ENCODE data around the gene EXOG.

Gene EXOG, protein sequence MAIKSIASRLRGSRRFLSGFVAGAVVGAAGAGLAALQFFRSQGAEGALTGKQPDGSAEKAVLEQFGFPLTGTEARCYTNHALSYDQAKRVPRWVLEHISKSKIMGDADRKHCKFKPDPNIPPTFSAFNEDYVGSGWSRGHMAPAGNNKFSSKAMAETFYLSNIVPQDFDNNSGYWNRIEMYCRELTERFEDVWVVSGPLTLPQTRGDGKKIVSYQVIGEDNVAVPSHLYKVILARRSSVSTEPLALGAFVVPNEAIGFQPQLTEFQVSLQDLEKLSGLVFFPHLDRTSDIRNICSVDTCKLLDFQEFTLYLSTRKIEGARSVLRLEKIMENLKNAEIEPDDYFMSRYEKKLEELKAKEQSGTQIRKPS

DNA sequence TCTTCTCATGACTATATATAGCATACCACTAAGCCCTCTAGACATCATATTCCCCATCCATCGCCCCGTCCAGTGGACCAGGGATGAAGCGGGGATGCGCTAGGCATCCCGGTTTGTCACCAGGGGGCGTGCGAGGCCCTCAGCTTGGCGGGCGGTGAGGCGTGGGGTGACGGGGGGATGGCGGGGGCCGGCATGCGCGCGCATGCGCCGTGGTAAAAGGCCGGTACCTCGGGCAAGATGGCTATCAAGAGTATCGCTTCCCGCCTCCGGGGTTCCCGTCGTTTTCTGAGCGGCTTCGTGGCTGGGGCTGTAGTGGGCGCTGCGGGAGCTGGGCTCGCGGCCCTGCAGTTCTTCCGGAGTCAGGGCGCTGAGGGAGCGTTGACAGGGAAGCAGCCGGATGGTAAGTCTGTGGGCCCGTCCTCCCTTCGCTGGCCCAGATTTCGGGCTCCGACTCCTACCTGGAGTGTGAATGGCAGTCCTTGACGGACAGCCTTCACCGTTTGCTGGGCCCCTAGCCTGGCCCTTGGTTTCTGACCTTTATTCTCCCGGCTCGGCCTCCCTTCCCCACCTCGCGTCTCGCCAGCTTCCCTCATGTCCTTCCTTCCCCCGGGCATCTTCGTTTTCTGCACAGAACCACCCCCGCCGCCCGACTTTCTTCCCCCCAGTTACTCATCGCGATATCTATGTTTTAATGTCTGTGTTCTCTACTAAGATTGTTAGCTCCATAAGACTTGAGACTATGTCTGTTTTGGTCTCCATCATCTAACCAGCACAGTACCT is at the start of gene EXOG:
Gene EXOG (plus strand): TSS at position 210 of the 780 bp plus-strand sequence. CDS start 28 bp downstream, at position 238.
- peak; percentile 99 for DNase-seq (ENCODE audit: low spot score)

DNA sequence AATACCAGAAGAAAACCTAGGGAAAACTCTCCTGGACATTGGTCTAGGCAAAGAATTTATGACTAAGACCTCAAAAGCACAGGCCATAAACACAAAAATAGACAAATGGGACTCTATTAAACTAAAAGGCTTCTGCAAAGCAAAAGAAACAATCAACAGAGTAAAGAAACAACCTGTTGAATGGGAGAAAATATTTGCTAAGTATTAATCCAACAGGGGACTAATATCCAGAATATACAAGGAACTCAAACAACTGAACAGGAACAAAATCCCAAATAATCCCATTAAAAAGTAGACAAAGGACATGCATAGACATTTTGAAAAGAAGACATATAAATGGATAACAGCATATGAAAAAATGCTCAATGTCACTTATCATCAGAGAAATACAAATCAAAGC is 49.3 kb upstream of the EXOG start:
- no peak for DNase-seq (ENCODE audit: low spot score)

DNA sequence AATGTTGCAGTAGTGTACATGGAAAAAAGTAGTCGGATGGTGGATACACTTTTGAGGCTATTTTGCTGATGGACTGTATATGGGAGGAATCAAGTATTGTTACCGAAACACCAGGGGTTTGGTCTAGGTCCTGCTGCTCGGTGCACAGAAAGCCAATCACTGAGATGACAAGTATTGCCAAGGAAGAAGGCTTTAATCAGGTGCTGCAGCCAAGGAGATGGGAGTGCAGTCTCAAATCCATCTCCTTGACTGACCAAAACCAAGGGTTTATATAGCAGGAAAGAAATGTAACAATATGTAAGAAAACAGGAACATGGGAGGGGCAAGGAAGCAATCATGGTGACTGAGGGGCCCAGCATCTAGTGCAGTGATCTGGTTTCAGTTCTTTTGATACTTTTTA is 45.3 kb upstream of the EXOG start:
- no peak for DNase-seq (ENCODE audit: low spot score)

DNA sequence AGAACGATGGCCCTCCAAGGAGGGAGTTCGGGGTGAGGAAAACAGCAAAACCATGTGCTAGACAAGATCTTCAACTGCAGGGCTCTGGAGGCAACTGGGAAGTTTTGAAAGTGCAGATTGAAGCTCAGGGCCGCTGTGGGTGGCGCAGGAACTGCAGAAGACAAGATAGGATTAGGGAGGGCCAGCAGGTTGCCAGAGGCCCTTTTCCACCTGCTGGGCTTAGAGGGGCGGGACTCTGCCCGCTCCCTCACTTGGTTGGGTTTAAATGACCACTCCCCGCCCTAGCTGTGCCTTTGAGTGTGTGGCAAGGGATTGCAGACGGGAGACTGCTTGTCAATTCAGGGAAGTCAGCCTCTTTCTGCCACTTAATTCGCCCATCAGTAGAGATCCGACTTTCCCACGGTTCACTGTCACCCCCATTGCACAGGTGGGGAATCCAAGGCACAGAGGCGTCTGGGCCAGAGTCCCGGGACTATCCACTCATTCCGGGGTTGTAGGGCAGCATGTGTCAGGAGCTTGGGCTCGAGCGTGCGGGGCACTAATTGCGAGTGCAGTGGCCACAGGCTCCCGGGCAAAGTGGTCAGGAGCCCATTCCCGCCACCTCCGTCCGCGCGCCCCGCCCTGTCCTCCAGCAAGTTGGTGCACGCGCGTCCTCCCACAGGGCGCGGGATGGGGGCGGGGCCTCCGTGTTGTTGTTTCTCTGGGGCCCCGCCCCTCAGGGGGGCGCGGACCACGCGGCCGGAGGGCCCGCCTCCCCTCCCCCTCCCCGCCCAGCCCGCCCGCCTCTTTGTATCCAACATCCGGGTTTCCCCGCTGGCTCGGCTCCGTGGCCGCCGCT is 42.8 kb upstream of the EXOG start, which contains the start of gene ACVR2B:
Gene ACVR2B (plus strand): TSS at position 816 of the 838 bp plus-strand sequence. CDS start 433 bp downstream, outside the sequence.
- DNase-seq (ENCODE audit: low spot score), result peak; percentile 98

DNA sequence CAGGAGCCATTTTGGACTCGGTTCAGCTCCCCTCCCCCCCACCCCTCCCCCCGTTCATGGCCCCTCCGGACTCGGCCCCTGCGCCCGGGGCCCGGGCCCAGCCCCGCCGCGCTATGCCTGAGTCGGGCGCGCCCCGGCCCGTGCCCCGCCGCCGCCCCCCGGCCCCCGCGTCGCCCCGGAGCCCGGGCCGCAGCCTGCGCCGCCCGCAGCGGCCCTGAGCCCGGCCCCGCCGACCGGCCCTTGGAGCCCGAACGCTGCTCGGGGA is 42.3 kb upstream of the EXOG start:
- no peak for DNase-seq (ENCODE audit: low spot score)

DNA sequence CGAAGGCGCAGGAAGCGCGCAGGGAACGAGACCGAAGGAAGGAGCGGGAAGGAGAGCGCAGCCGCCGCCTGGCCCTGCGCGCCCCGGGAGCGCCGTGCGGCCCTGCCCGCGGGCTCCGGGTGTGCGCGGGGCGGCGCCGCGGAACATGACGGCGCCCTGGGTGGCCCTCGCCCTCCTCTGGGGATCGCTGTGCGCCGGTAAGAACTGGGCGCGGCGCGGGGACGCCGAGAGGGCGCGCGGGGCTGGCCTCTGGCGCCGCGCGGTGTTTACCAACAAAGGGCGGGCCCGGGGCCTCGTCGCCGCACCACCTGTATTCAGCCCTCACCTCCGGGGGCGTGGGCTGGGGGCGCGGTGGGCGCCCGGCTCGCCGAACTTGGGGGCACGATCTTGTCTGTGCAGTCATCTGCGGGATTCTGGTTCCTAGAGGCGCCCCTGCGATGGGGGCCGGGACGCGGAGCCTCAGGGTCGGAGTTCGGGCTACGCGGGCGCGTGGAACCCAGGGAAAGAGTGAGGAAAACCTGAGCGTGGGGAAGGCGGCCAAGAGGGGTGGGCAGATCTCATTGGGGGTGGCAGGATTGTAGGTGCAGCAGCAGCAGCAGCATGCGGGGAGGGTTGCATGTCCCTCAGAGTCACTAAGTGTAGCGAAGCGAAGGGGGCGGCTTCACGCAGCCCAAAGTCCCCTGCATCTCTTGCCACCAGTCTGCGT is 41.8 kb upstream of the EXOG start:
- no peak for DNase-seq (ENCODE audit: low spot score)

DNA sequence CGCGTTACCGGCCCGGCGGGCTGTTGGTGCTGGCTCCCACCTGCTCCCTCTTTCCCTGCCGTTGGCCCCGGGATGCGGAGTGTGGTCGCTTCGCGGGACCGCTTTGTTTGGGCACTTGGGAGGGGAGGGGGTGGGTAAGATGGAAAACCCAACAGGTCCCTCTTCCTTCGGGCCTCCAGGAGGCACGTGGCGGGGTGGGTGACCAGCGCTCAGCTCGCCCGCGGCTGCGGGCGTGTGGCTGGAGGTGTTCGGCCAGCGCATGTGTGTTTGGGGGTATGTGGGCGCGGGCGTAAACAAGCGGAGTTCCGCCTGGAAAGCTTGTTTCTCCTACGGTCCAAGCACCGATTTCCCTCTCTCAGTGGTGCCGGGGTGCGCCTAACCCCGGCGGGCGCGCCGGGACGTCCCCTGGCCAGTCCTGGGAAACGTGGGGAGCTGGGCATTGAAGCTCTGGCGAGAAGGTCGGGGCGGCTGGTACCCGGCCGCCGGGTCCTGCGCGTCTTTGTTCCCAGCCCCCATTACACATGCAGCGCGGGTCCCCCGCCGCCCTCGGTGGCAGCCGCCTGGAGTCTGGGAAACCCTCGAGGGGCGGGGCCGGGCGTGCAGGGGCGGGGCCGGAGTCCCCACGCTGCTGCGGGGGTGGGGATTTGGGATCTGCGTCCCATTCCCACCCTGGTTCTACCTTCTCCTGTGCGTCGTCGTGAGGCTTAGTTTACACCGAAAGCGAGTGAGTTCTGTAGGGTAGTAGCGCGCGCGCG is 41.1 kb upstream of the EXOG start:
- DNase-seq (ENCODE audit: low spot score), result no peak

DNA sequence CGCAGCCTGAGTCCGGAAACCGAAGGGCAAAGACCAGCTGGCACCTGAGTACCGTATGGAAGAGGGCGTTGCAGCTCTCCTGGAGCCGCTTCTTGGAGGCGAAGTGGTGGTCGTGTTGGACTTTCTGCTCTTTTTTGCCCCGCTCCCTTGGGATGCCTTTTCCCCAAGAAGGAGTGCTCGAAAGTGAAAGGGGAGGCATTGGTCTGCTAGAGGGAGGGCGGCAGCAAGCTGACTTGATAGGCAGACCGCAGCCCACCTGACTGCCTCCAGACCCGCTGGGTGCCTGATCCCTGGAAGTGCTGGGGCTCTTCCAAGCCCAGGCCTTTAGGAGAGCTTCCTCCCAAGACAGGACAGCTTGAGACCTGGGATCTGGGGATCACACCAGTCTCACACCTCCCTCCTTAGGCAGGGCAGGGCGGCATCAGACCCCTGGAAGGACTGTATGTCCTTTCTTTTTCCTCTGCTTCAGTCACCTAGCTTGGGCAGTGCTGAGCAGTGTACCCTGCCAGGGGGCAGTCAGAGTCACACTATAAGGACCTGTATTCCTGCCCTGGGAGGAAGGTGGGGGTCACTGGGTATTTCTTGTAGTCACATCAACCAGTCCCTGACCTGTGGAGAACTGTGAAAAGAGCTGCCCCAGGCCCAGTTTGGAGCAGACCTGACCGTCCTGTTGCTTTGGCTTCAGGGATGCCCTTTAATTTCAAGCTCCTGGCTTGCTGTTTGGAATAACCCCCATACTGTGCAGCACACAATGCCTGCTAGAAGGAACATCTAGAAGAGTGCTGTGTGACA is 40.3 kb upstream of the EXOG start:
- no peak for DNase-seq (ENCODE audit: low spot score)

DNA sequence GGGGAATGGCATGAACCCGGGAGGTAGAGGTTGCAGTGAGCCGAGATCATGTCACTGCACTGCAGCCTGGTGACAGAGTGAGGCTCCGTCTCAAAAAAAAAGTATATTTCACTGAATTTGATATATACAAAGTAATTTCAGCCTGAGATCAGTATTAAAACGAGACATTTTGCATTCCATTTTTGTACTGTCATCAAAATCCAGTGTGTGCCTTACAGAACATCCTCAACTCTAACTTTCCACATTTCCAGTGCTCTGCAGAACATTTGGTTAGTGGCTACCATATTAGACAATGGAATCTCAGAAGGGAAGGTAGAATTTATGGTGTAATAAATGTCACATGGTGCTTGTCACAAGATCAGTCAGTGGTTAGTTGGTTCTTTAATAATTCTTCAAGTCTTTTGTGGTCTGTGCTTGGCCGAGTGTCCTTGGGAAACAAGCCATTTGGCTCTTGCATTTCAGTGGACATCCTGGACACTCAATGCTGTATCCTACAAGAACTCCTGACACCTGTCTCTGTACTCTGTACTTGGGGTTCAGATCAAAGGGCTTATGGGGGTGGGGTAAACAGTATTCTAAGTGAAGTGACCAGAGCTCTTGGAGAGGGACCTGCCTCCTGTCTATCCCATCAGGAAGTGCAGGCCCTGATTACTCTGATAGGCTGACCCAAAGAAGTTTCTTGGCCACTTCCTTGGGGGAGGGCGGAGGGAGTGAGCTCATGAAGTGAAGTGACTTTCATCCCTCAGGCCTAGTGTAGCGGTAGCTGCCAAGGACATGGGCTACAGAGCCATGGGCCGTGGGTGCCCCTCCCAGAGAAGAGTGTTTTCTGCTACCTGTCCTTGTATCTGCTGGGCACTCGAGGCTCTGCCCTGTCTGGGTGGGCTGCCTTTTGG is 38.8 kb upstream of the EXOG start:
- DNase-seq (ENCODE audit: low spot score), result no peak

DNA sequence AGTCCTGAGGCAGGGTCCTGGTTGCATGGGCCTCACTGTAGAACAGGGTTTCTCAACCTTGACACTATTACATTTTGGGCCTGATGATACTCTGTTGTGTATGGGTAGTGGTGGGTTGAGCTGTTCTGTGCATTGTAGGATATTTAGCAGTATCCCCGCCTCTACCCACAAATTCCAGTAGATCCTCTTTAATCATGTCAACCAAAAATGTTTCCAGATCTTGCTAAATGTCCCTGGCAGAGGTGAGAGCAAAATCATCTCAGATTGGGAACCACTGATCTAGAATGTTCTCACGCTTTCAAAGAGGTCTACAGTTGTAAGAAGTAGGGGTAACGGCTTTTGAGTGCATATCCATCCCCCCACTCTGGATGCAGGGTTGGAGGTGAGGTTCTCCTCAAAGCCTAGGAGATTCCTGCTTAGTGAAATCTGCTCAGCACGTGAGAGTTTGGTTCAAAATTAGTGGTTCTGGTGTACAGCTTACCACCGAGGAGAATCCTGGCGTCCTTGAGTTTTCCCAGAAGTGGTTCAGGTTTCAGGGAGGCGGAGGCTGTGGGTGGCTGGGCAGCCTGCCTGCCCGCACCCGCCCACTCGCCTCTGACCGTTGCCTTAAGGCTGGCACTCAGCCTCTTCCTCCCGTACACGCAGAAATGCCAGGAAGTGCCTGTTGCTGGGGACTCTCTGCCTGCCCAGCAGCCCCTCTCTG is 37.2 kb upstream of the EXOG start:
- DNase-seq (ENCODE audit: low spot score), result peak; percentile 85

DNA sequence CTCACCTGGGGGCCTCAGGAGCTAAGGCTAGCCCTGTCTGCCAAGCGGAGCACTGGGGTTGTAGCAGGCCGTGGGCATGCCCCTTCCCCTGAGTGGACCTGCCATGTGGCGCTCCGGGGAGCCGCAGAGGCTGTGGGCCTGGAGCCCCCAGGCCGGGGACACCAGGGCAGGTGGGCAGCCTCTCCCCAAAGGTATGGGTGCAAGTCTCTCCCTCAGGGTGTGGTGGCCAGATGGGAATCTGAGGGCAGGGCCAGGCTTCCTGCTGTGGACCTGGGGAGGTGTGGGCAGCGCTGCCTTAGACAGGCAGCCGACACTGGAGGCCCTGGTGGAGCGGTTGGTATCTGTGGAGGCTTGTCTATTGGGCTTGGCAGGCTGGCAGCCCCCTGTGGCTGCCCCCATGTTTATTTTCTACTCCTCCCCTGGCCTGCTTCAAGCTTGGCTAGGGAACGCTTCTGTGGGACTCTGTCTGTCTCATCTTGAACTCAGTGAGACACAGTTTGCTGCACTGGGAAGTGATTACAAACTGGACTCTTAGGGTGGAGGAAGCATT is 36.6 kb upstream of the EXOG start:
- DNase-seq (ENCODE audit: low spot score), result no peak

DNA sequence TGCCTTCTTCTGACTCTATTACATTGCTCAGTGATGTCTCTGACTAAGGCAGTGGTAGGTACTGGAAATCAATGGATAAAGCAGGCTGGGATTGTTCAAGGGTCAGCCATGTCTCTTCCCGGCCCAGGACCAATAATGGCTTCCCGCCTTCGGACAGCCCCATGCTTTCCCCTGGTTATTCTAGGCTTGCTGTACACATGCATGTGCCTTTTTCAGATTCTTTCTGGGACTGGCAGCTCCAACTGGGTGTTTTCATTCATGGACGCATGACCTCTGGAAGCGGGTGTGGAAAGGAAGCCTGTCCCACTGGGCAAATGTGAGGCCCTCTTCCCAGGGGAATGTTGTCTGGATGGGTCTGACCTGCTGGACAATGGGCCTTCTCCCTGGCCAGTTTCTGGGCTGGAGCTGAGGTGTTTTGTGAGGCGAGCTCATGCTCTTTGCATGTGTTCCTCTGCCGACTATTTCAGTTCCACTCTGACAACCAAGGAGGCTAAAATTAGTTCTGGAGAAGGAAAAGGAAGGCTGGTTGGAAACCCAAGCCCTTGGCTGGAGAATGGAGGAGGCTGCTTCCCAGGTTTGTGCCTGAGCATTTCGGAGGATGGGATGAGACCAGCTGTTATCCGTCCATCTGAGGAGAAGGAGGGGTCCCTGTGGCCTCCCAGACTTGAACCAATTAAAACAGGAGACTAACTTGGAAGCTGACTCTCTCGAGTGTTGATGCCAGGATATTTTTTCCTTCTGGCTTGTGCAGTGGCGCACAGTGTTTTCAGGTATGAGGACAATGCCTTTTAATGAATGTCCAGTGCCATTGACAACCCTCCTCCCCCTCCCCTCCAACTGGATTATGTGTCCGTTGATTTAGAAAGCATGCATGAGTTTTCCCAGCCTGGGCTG is 35.5 kb upstream of the EXOG start:
- no peak for DNase-seq (ENCODE audit: low spot score)

DNA sequence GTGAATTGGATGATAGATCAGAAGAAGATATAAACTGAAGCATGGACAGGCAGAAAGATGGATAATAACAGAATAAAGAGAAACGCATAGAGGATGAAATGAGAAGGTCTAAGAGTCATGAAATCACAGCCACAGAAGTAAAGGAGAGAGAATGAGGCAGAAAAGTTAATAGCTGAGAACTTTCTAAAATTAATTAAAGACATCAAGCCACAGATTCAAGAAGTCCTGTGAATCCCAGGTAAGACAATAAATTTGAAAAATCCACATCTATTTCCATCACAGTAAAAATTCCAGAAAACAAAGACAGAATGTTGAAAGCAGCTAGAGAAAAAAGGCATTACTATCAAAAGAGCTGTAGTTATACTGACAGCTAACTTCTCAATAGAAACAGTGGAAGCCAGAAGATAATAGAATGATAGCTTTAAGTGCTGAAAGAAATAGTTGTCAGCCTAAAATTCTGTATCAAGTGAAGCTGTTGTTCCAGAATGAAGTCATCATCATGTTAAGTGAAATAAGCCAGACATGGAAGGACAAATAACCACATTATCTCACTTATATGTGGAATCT is 30.5 kb upstream of the EXOG start:
- no peak for DNase-seq (ENCODE audit: low spot score)

DNA sequence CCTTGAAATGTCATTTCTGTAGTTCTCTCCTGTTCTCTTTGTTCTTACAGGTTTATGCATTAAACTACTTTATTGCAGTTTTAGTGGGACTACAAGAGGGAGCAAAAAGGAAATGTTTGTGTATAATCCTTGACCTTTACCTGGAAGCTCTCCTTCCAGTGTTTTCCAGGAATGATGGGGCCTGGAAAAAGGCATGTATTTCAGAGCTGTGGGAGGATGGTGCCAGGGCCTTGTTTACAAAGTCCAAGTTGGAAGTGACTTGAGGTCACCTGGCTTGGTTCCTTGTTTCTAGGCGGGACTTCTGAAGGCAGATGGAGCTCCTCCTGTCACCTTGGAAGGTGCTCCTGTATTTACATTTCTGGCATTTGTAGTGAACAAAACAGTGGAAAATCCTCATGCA is 27.4 kb upstream of the EXOG start:
- DNase-seq (ENCODE audit: low spot score), result no peak

DNA sequence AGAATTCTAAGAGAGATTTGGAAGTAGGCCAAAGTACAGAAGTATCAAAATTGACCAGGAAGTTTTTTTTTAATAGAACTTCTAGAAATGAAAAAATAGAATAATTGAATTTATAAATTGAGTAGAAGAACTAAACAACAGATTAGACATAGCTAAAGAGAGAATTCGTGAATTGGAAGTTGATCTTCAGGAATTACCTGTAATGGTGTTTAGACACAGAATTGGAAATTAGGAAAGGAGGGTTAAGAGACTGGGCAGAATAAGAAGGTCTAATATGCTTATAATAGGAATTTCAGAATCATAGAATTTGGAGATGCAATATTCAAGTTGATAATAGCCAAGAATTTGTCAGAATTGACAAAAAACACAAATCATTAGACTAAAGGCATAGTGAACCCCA is 26.3 kb upstream of the EXOG start:
- no peak for DNase-seq (ENCODE audit: low spot score)

DNA sequence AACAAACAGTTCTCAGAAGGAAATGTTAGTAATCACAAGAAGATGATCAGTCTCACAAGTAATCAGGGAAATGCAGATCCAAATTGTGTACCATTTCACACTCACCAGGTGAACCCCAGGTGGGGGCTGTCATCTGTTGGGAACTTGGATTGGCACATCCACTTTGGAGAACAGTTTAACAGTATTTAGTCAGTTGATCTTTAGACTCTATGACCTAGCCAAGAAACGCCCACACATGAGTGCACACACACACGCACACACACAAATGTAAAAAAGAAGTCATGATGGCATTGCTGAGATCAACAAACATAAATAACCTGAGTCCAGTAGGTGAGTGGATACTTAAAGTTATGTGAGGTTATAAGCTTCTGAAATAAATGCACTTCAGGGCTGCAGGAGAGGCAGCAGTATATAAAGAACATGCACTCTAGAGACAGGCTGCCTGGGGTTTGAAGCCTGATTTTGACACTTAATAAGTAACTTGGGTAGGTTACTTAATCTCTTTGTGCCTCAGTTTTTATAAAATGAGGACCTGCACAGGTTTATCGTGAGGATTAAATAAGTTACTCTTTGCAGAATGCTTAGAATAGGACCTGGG is 24.8 kb upstream of the EXOG start:
- no peak for DNase-seq (ENCODE audit: low spot score)

DNA sequence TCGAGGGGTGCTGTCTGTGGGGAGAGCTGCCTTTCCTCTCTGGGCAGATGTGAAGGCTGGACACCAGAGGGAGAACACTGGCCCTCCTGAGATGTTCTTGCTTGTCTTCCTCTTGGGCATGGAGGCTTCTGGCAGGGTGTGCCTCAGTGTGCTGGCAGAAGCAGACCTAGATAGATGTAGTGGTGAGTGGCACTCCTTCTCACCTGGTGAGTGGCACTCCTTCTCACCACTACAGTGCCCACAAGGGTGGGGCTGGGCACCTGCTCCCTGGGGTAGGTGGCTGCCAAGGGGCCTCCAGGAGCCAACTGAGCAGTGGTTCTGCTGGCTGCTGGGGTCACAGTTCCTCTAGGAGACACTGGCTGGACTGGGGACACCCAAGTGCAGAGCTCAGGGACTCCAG is 23.8 kb upstream of the EXOG start:
- DNase-seq (ENCODE audit: low spot score), result no peak

Measured in COLO829 (cell line).